GM12872 (cell line): ENCODE measurements around the gene SLC38A11.

ENCODE experiments used
- CTCF ChIP-seq: IDR thresholded peaks from 3 replicates; pipeline ENCODE4 v1.5.1; 2011; ENCODE audit warnings: low read depth, mild to moderate bottlenecking, low read length, moderate library complexity; ENCODE audit not compliant: insufficient read depth

Gene SLC38A11

GRCh38 chr2:164852086-164852485 is 103.2 kb downstream of the SLC38A11 start:
- no peak for TF ChIP-seq CTCF

GRCh38 chr2:164850235-164850634 is 105.1 kb downstream of the SLC38A11 start:
- TF ChIP-seq CTCF: no peak

- no peak for TF ChIP-seq CTCF
These were observed 105.8 kb downstream of the SLC38A11 start for GRCh38 chr2:164849506-164849905.

GRCh38 chr2:164847981-164848741 is 107.2 kb downstream of the SLC38A11 start:
- TF ChIP-seq CTCF: no peak

GRCh38 chr2:164847291-164847690 is 108.0 kb downstream of the SLC38A11 start:
- TF ChIP-seq CTCF: no peak

GRCh38 chr2:164846276-164846675 is 109.0 kb downstream of the SLC38A11 start:
- no peak for TF ChIP-seq CTCF
